Fibroblast of skin of abdomen (primary cell): ENCODE results near the gene ZNF783.
"Not testable (repeated sequence)": the region's sequence is repeated elsewhere in the genome, so short reads cannot be mapped to it uniquely, and the experiment has no call there.

Experiments
- DNase-seq: peaks from one replicate; pipeline ENCODE4 v3.0.0-alpha.2; 2013

The ZNF783 gene

DNA sequence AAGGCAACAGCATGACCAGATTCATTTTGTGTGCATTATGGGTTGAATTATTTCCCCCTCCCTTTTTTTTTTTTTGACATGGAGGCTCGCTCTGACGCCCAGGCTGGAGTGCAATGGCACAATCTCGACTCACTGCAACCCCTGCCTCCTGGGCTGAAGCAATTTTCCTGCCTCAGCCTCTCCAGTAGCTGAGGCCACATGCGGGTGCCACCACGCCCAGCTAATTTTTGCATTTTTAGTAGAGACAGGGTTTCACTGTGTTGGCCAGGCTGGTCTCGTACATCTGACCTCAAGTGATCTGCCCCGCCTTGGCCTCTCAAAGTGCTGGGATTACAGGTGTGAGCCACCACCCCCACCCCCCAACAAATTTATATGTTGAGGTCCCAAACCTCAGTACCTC is 42.0 kb downstream of the ZNF783 start:
- no peak for DNase-seq

DNA sequence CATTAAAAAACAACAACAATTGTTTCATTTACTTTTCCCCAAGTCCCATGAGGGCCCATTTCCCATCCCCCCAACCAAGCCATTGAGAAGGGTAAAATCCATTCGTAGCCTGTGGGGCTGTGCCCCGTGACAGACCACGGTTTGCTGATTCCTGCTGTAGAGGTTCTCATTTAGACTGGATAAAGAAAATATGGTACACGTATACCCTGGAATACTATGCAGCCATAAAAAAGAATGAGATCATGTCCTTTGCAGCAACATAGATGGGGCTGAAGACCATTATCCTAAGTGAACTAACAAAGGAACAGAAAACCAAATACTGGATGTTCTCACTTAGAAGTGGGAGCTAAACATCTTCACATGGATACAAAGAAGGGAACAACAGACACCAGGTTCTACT is 44.9 kb downstream of the ZNF783 start:
- no peak for DNase-seq

DNA sequence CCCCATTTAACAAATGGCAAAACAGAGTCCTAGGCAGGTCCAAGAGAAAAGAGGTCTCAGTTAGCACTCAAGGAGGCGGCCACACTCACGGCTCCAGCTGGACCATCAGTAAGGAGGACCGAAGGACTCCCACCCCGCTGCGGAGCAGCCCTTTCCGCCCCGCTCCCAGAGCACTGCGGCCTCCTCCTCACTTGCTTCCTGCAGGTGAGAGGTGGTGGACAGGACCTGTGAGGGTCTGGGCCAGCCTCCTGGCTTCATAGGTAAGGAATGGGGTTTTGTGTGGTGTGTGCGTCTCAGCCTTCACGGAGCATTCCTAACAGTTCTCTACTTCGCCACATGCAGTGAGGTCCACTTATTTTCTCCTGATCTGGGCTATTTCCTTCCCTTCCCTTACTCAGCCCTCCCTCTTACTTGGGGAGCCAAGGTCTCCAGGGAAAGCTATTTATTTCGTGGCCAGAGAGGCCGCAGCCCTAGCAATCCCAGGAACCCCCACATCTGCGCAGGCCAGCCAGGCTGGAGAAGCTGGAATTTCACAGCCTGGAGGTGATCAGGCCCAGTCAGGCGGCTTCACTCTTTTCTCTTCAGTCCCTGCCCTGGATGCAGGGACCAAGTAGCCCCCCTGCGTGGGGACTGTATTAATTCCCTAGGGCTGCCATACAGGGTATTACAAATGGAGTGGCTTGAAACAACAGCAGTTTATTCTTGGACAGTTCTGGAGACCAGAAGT is 45.9 kb downstream of the ZNF783 start:
- no peak for DNase-seq

DNA sequence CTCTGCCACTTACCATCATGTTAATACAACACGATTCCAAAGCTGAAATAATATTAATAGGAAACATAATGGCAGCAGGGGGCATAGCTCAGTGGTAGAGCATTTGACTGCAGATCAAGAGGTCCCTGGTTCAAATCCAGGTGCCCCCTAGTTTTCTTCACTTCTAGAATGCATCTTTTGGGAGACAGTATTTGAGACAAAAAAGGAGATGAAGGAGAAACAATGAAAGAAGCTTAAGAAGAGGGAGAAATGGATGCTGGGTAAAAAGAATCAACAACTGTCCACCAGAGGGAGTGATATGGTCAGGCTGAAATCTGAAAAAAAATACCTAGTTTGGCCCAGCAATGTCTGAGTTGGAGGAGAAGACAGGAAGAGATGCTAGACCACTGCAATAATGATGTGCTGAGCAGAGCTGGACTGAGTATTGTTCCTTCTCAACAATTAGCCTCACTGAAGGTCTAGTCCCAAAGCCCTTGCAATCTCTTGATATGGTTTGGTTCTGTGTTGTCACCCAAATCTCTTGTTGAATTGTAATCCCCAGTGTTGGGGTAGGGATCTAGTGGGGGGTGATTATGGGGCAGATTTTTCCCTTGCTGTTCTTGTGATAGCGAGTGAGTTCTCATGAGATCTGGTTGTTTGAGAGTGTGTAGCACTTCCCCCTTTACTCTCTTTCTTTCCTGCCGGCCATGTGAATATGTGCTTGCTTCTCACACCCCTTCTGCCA is 48.3 kb downstream of the ZNF783 start:
- DNase-seq = peak; percentile 71

- no peak for DNase-seq
Measured at GRCh38 chr7:149310990-149311573, 49.1 kb downstream of the ZNF783 start.

- DNase-seq = no peak
Measured at GRCh38 chr7:149313981-149314380, 52.0 kb downstream of the ZNF783 start.

- DNase-seq = no peak
Measured at GRCh38 chr7:149316606-149317005, 54.6 kb downstream of the ZNF783 start.

- DNase-seq = no peak
Measured at GRCh38 chr7:149317496-149317895, 55.5 kb downstream of the ZNF783 start.

DNA sequence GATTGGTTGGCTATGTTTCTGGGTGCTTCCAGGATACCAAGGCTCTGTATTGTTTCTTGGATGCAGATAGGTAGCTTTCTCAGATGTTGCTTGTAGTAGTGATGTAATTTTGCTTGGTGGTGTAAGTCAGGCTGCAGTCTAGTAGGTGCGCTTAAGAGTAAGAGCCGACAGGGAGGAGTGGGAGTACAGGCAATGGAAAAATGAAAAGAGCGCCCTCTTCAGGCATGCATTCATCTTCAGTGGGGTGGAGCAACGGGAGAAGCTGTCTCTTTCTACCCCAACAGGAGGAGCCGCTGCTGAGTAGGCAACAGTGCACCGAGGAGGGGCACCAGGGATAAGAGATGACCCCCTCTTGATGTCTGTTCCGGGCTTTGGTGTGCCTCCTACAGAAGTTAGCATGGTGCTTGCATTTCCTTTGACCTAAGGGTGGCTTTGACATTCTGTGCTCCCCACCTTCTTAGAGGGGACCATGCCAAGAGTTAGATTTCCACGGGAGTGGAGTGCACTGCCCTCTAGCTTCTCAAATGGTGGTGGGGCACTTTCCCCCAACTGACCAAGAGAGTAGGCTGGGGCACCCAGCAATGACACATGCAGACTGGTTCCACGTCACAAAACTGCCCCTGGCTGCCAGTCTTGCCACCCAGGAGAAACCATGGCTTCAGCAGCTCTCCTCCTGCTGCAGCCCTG is 56.1 kb downstream of the ZNF783 start:
- no peak for DNase-seq

DNA sequence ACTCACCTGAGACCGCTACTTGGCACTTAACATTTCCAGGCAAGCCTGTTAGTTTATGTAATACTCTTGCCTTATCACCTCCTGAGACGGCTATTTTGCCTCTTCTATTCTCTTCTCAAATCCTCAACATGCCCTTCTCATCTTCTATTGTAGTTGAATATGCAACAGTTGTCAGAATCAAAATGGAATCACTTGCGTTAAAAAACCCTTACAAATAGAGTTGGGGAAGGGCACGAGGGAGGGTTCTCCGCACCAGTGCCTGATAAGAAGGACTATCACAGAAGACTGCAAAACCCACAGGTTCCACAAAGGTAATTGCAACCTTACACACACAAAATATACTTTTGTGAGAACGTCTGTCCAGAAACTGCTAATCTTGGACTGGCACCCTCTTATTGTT is 57.4 kb downstream of the ZNF783 start:
- DNase-seq = no peak

- no peak for DNase-seq
Measured at GRCh38 chr7:149320313-149321124, 58.5 kb downstream of the ZNF783 start.

GRCh38 chr7:149321125-149321905 is 59.3 kb downstream of the ZNF783 start:
- not testable (repeated sequence) for DNase-seq

GRCh38 chr7:149321978-149322541 is 60.1 kb downstream of the ZNF783 start:
- DNase-seq = no peak

DNA sequence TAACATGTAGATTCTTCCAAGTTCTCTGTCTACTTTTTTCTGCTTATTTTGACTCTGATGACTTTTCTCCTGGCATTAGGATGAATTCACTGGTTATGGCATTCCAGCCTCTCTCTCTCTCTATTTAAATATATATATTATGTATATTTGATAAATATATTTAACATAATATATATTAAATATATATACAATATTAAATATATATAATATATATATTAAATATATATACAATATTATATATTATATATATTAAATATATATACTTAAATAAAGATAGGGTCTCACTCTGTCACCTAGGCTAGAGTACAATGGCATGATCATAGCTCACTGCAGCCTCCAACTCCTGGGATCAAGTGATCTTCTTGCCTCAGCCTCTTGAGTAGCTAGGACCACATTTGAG is 60.7 kb downstream of the ZNF783 start:
- DNase-seq = no peak

DNA sequence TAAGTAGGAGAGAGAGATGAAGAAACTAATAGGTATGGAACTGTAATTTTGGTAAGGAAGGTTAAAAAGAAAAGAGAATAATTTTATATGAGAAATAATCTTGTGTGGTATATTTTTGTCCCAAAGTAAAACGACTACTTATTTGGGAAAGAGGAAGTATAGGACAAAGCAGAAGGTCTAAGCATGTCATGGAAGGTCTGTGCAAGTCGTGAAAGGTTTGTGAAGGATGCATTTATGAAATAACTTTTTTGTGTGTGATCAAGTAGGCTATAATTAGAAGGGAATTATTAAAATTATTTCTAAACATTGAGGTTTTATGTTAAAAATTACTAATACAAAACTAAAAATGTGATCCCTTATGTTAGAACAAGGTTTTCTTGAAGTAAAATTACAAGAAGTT is 63.3 kb downstream of the ZNF783 start:
- DNase-seq = no peak

DNA sequence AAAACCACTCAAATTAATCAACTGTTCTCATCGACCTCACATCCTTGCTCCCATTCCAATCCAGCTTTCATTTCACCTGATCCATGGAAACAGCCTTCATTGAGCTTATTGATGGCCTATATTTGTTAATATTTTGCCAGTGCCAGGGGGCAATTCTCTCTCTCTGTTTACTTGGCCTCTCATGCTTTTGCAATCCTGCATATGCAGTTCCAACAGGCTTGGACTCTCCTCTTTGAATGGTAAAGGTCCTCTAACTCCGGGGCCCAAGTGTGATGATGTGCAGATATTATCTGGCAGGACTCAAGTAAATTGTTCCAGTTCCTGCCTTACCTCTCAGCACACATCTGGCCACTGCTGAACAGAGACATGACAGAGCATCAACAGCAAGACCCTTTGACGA is 67.3 kb downstream of the ZNF783 start:
- DNase-seq = no peak

DNA sequence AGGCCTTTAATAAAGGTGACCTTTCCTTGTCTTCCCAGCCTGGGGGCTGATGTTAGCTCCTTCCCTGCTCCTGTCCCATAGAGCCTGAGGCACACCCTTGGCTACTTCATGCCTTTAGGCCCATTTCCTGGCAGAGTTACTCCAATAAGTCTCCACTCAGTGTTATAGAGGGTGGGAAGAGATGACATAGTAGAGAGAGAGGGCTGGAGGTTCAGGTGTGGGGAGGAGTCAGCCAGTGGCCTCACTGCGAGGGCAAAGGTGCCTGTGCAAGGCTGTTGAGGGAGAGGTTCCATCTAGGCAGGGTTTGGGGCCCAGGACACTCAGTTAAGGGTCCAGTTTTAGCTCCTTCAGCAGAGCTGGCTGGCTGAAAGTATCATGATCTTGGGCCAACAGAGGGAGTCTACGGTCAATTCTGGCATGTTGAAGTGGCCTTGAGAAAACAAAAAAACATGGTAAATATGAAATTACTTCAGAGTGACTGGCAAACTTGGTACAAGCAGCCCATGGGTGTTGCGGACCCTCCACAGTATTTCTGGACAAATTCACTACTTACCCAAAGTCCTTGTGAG is 67.9 kb downstream of the ZNF783 start:
- DNase-seq = no peak

- no peak for DNase-seq
Measured at GRCh38 chr7:149330914-149331567, 69.0 kb downstream of the ZNF783 start.

GRCh38 chr7:149332602-149333320 is 70.8 kb downstream of the ZNF783 start:
- not testable (repeated sequence) for DNase-seq

DNA sequence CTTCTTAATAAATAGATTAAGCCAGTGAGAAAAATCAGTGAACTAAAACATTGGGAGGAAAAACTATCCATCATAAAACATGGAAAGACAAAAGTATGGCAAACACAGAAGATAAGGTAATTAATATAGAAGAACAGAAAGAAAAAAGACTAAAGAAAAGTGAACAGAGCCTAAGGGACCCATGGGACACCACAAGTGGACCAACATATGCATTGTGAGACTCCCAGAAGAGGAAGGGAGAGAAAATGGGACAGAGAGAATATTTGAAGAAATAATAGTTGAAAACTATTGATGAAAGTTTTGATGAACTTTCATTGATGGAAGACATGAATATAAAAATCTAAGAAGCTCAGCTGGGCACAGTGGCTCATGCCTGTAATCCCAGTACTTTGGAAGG is 71.3 kb downstream of the ZNF783 start:
- DNase-seq = no peak
